Osteocyte (in vitro differentiated cells): ENCODE data around the gene PLXNA4. TPM values are rescaled to one million over a fixed set of nuclear protein-coding genes. Genes with fewer than 3 reads are reported as not detected.

Source experiments
- DNase-seq: peaks from one replicate; pipeline ENCODE4 v3.0.0; 2021; ENCODE audit warnings: mixed read lengths; ENCODE audit not compliant: unreplicated experiment; ENCODE audit errors: extremely low spot score
- H3K27ac Mint-ChIP-seq: one replicate; pipeline ENCODE4 v1.8.0; 2021; ENCODE audit warnings: mild to moderate bottlenecking, mixed read lengths; ENCODE audit not compliant: unreplicated experiment
- H3K27me3 Mint-ChIP-seq: one replicate; pipeline ENCODE4 v1.8.0; 2021; ENCODE audit warnings: mixed read lengths; ENCODE audit not compliant: unreplicated experiment
- H3K36me3 Mint-ChIP-seq: one replicate; pipeline ENCODE4 v1.8.0; 2021; ENCODE audit warnings: mixed read lengths; ENCODE audit not compliant: unreplicated experiment
- H3K4me1 Mint-ChIP-seq: one replicate; pipeline ENCODE4 v1.8.0; 2021; ENCODE audit warnings: mixed read lengths; ENCODE audit not compliant: unreplicated experiment
- H3K4me3 Mint-ChIP-seq: one replicate; pipeline ENCODE4 v1.8.0; 2021; ENCODE audit warnings: mild to moderate bottlenecking, moderate library complexity, mixed read lengths; ENCODE audit not compliant: unreplicated experiment
- H3K9me3 Mint-ChIP-seq: one replicate; pipeline ENCODE4 v1.8.0; 2021; ENCODE audit warnings: mixed read lengths; ENCODE audit not compliant: unreplicated experiment
- total RNA-seq: library from RNA; stranded (reverse); gene quantifications from 2 replicates; pipeline ENCODE4 v1.2.1, GENCODE V29; 2021
- TF ChIP-seq, protein P1 (sequence below): fragments of 200-600 bp; sonication (generic); IDR thresholded peaks from 2 replicates; pipeline ENCODE4 v1.5.0; 2021; ENCODE audit warnings: antibody characterized with exemption, mild to moderate bottlenecking, moderate library complexity

PLXNA4 gene
- total RNA-seq, 1 donor from 2014 or later, result 59.0 TPM

- Mint-ChIP-seq H3K27me3 (peaks cover 2% of the 10 kb centered on the region), H3K27ac (no peak overlapping the region), H3K4me3 (no peak overlapping the region), H3K36me3 (no peaks in the 10 kb centered on the region), H3K4me1 (peaks cover 2% of the 10 kb centered on the region), H3K9me3 (no peaks in the 10 kb centered on the region)
- no peak for DNase-seq
- TF ChIP-seq, protein P1, sequence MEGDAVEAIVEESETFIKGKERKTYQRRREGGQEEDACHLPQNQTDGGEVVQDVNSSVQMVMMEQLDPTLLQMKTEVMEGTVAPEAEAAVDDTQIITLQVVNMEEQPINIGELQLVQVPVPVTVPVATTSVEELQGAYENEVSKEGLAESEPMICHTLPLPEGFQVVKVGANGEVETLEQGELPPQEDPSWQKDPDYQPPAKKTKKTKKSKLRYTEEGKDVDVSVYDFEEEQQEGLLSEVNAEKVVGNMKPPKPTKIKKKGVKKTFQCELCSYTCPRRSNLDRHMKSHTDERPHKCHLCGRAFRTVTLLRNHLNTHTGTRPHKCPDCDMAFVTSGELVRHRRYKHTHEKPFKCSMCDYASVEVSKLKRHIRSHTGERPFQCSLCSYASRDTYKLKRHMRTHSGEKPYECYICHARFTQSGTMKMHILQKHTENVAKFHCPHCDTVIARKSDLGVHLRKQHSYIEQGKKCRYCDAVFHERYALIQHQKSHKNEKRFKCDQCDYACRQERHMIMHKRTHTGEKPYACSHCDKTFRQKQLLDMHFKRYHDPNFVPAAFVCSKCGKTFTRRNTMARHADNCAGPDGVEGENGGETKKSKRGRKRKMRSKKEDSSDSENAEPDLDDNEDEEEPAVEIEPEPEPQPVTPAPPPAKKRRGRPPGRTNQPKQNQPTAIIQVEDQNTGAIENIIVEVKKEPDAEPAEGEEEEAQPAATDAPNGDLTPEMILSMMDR, result no peak
These were observed 495.2 kb downstream of the PLXNA4 start for GRCh38 chr7:132080967-132081668.

- peaks cover 2% of the 10 kb centered on the region for H3K27me3 Mint-ChIP-seq
- no peaks in the 10 kb centered on the region for H3K36me3 Mint-ChIP-seq
- DNase-seq, result no peak
- no peaks in the 10 kb centered on the region for H3K9me3 Mint-ChIP-seq
- H3K4me1 Mint-ChIP-seq, result peaks cover 5% of the 10 kb centered on the region
- TF ChIP-seq, protein P1, result no peak
- H3K4me3 Mint-ChIP-seq, result no peak overlapping the region
- no peak overlapping the region for H3K27ac Mint-ChIP-seq
These were observed 495.8 kb downstream of the PLXNA4 start for GRCh38 chr7:132080467-132080866.

DNA sequence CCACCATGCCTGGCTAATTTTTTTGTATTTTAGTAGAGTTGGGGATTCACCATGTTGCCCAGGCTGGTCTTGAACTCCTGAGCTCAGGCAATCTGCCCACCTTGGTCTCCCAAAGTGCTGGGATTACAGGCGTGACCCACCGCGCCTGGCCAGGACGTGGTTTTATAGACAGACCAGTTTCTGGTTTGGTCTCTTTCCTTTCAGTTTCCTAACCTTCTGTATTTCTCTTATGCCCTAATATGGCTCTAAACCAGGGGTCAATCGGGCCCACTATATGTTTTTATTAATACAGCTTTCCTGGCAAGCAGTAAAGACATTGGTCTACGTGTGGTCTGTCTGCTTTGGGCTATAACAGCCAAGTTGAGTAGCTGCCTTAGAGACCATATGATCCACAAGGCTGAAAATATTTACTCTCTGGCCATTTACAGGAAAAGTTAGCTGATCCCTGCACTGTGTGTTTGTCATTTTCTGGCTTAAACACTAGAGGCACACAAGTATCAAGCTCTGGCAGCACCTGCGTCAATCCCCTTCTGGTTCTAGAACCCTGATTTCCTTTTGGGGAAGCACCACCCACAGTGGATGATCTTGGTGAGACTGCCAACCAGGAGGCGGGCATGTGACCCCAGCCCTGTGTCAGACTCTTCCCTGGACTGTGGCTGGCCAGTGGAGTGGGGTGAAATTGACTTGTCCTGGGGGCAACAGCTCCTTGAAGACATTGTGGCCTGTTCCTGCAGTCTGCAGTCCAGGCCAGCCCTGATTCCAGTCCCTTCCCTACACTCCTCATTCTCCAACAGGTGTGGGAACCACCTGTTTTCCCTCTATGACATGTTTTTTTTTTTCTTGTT, 497.2 kb downstream of the PLXNA4 start:
- no peaks in the 10 kb centered on the region for H3K9me3 Mint-ChIP-seq
- H3K36me3 Mint-ChIP-seq, result no peaks in the 10 kb centered on the region
- no peak overlapping the region for H3K4me3 Mint-ChIP-seq
- DNase-seq, result no peak
- H3K27ac Mint-ChIP-seq, result no peak overlapping the region
- peaks cover 5% of the 10 kb centered on the region for H3K4me1 Mint-ChIP-seq
- TF ChIP-seq, protein P1, result no peak
- H3K27me3 Mint-ChIP-seq, result peaks cover 2% of the 10 kb centered on the region

- H3K4me1 Mint-ChIP-seq, result peaks cover 5% of the 10 kb centered on the region
- no peak for DNase-seq
- no peaks in the 10 kb centered on the region for H3K36me3 Mint-ChIP-seq
- no peaks in the 10 kb centered on the region for H3K27me3 Mint-ChIP-seq
- no peak overlapping the region for H3K27ac Mint-ChIP-seq
- no peak overlapping the region for H3K4me3 Mint-ChIP-seq
- no peaks in the 10 kb centered on the region for H3K9me3 Mint-ChIP-seq
- TF ChIP-seq, protein P1, result no peak
These were observed 498.1 kb downstream of the PLXNA4 start for GRCh38 chr7:132077971-132078685.
